GM18868 (cell line): ENCODE measurements around the gene APLF.
"Not testable (repeated sequence)": the region's sequence is repeated elsewhere in the genome, so short reads cannot be mapped to it uniquely, and the experiment has no call there.

Experiments used
- ATAC-seq: cut with Tn5 transposase; IDR thresholded peaks from one replicate; pipeline ENCODE4 v1.9.1; 2021; ENCODE audit warnings: mild to moderate bottlenecking, moderate library complexity; ENCODE audit not compliant: unreplicated experiment

Gene APLF

DNA sequence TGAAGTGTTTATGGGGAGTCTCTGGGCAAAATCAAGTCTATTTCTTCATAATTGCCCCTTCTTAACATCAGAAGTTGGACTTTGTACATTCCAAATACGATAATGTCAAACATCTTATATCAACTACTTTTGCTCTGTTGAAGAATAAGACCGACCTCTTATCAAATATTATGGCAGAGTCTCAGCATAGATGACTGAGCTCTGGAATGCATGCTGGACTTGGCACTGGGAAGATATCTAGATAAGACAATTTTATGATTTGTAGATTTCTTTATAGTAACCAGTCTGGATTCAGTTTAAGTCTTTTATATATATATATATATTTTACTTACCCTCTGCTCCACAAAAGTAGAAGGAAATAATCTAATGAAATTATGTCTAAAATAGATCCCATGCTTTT is 8.2 kb downstream of the APLF start:
- no peak for ATAC-seq

DNA sequence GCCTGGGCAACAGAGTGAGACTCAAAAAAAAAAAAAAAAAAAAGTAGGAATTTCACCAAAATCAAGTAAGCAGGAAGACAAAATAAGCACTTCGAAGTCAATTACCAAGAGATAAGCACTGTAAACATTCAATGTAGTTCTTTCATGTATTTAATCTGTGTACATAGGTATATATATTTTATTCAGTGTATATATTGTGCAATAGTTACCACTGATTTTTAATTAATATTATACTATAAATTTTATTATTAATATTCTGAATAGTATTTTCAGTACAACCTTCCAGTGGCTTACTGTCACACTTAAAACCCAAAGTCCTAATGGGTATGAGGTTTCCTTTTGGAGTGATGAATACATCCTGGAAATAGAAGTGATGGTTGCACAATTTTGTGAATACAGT is 9.1 kb downstream of the APLF start:
- ATAC-seq: no peak

DNA sequence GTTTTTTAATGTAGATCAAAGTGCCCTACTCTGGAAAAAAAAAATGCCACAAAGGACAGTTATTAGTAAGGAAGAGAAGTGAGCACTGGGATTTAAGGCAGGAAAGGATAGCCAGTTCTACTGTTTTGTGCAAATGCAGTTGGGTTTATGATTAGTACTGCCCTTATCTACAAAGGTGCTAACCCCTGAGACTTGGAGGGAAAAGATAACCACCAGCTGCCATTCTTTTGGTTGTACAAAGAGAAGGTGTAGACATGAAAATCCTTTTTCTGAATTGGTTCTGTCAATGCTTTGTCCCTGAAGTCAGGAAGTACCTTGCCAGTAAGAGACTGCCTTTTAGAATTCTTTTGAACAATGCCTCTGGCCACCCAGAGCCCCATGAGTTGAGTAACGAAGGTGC is 11.3 kb downstream of the APLF start:
- ATAC-seq: no peak

DNA sequence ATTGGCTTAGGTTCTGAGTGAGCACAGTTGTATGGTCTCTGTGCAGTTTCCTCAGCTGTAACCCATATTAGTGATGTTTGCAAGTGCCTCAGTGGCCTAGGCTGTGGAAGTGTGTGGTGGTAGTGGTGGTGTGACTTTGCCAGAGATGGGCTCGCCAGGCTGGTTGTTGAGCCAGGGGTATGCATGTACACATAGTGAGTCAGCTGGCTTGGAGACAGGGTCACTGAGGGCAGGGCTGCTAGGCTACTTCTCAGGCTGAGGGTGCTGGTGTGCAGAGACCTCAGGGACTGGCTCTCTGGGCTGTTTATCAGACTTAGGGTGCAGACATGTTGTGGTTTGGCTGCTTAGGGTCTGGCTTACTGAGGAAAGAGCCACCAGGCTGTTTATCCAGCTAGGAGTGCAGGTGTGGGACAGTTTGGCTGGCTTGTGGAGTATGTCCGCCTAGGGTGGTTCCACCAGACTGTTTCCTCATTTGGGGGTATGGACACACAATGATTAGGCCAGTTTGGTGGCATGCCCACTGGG is 15.0 kb downstream of the APLF start:
- no peak for ATAC-seq

DNA sequence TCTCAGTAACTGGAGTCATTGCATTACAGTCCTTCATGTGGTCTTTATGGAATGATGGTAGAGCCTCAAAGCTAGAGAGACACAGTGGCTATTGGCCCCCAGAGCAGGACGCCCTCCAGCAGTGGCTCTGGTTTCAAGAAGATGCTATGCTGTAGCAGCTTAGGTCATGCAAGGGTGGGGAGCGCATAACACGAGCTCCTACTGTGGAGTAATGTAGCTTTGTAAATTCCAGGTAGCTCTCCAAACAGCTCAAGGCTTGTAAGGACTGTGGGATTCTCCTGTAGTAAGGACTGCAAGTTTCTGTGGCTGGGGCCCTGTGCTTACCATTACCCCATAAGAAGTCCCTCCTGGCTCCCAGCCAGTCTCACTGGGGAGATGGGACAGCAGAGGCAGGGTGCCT is 15.6 kb downstream of the APLF start:
- no peak for ATAC-seq

DNA sequence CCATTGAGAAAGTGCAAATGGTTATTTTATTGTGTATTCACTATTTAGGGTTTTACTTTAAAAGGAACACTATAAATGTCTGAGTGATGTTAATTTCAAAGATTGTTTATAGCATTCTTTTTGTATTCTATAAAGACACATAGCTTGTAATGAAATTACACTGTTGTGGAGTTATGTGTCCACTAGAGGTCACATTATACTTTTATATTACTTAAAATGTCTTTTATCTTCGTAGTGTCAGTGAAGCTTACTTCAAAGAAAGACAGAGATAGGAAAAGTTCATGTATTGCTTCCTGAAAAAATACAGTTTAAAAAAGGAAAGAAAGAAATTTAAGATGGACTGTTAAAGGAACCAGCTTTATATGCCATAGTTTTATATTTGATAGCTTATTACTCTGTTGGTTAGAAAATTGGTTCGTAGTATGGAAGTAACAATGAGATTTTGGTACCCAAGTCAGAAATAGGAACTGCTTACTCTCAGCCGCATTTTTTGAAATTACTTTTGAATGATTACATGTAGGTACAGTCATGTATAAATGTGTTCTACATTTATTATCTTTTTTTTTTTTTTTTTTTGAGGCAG is 20.5 kb downstream of the APLF start:
- no peak for ATAC-seq

DNA sequence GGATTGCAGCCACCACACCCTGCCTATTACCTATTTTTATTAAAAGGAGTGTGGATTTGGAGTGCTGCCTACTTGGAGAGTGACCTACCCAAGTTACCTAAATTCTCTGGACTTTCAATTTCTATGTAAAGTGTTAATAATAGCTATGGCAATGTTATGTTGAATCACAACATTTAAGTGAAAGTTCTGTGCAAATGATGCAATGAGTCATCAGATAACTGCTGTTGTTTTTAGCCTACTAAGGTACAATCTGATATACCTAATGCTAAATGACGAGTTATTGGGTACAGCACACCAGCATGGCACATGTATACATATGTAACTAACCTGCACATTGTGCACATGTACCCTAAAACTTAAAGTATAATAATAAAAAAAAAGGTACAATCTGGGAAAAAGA is 21.2 kb downstream of the APLF start:
- ATAC-seq: peak; percentile 87

DNA sequence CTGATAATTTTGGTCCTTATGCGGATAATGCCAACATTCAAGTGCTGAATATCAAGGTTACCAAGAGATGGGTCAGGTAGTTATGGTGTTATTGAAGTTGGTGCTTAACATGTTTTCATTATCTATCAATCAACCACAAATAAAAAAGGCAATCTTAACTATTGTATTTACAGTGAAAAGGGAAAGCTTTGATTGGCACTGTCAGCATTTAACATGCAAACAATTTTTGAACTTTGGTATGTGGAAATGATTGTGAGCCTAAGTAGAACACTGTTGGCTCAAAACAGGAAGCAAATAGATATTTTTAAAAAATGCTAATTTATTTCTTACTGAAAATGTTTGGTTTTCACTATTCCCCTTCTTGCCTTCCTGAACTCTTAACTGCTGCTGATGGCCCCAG is 21.9 kb downstream of the APLF start:
- no peak for ATAC-seq

DNA sequence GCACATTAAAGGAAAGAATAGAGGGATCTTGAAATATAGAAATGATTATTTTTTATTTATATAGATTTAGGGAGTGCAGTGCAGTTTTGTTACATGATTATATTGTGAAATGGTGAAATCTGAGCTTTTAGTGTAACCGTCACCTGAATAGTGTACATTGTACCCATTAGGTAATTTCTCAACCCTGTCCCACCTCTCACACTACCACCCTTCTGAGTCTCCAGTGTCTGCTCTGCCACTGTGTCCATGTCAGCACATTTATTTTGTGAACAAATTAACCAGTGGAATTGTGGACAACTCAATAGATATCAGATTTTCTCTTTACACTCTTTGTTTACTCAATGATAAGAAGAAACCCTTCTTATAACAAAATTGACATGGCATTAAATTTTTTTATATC is 24.2 kb downstream of the APLF start:
- no peak for ATAC-seq

DNA sequence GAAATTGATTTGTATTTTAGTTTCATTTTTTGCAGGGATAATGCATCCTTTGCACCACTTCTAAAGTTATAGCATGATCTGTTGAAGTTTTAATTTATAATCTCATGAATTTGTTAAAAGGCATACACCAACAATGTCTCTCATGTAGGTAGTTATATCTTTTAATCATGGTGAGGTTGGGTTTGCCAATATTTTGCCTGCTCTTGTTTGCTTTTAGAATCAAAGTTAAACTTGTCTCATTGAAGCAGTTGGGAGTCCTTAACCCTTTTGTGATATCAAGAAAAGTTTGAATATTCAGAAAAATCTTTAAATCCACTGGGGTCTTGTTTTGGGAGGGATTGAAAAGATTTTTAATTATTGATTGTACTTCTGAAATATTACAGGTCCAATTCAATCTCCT is 31.7 kb downstream of the APLF start:
- ATAC-seq: no peak

DNA sequence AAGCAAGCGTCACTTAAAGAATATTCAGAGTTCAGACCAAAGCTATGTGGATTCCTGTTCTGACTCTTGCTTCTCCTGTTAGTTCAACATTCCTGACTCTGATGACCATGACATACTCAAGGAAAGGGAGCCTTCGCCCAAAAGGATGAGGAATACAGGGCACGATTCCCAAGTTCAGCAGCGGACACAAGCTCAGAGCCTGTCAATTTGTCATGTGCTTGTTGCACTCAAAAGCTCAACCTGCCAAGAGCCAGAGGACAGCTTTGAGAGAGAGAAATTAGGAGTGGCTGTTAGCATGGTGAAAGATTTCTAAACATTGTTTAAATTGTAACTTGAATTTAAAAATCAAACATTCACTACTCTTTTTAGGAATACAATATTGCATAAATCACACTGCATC is 33.3 kb downstream of the APLF start:
- no peak for ATAC-seq

DNA sequence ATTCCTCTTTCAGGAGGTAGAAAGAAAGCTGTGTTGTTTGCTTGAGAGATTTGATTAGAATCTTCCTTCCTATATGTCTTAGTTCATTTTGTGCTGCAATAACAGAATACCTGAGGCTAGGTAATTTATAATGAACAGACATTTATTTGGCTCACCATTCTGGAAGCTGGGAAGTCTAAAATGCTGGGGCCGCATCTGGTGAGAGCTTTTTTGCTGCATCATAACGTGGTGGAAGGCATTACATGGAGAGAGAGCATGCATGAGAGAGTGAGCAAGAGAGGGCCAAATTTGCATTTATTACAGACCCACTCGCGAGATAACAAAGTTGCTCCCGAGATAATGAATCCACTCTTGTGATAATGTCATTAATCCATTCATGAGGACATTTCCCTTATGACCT is 34.4 kb downstream of the APLF start:
- no peak for ATAC-seq

DNA sequence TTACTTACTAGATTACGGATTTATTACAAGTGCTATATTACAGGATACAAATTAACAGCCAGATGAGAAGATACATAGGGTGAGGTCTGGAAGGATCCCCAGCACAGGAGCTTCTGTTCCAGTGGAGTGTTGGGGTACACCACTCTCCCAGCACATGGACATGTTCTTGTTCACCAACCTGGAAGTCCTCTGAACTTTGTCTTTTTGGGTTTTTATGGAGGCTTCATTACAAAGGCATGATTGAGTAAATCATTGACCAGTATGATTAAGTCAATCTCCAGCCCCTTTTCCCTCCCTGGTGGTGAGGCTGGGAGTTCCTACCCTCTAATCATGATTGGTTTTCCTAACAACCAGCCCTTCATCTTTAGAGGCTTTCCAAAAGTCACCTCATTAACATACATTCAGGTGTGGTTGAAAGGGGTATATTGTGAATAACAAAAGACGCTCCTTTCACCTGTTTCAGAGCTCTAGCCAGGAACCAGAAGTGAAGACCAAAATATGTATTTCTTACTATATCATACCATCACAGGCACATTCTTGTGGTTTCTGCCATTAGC is 38.3 kb downstream of the APLF start:
- ATAC-seq: no peak

DNA sequence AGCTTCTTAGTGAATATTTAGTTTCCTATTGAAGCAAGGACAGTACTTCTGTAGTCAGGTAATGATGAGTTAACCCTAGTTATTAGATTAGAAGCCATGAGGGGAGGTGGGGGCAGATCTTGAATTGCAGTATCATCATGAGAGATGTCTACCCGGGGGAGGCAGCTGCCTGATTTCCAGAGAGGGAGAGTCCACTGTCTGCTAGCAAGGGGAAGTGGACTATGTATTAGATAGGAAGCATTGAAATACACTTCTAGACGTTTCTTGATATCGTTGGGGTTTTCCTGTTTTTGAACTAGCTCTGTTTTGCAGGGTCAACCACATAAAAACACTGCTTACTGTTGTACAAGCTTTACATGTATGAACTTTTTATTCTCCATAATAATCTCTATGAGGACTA is 38.8 kb downstream of the APLF start:
- ATAC-seq: no peak

DNA sequence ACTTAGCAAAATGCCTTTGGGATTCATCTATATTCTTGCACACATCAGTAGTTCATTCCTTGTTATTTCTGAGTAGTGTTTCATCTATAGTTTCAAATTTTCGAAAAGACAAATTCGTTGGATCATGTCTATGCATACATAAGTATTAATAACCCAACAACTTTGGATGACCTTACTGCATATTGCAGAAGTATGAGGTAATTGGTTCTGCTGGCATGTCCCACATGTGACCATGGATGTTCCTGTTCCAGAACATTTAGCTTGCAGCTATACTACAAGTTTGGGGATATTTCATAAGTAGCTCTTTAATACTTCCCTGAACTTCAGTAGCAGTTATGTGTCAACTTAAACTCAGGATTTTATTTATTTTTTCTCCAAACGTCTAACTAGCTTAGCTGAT is 44.9 kb downstream of the APLF start:
- no peak for ATAC-seq

DNA sequence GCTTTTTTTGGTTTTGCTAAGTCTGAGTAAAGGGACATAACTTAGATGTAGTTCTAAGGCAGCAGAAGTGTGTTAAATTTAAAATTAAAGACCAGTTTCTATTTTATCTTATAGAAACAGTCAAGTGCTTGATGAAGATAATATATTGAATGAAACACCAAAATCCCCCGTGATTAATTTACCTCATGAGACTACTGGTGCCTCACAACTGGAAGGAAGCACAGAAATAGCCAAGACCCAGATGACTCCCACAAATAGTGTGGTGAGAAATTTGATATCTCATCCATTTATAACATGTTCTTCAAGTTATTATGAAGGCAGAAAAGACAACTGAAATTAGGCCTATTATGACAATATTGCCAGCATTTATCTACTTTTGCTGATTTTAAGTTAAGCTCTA is 45.6 kb downstream of the APLF start:
- ATAC-seq: no peak

DNA sequence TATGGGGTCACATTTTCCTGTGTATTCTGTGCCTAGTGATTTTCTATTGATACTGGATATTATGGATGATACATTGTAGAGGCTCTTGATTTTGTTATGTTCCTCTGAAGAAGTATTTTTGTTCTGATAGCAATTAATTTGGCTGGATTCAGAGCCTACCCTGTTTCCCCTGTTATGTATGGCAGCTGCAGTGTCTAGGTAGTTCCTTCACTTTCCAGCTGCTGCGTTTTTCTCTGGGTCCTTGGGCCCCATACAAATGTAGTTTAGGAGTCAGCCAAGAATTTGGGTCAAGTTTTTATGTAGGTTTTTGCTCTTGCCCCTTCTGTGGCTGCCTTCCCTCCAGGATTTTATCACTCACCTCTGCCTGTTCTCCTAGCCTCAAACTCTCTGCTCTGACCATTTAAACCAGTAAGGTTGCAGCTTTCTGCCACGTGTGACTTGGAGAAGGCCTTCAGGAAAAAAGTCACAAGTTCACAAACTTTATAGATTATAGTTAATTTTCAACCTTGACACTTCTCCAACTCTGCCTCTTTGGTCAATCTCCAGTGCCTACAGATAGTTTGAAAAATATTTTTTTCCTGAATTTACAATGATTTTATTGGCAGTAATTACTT is 47.0 kb downstream of the APLF start:
- ATAC-seq: no peak

DNA sequence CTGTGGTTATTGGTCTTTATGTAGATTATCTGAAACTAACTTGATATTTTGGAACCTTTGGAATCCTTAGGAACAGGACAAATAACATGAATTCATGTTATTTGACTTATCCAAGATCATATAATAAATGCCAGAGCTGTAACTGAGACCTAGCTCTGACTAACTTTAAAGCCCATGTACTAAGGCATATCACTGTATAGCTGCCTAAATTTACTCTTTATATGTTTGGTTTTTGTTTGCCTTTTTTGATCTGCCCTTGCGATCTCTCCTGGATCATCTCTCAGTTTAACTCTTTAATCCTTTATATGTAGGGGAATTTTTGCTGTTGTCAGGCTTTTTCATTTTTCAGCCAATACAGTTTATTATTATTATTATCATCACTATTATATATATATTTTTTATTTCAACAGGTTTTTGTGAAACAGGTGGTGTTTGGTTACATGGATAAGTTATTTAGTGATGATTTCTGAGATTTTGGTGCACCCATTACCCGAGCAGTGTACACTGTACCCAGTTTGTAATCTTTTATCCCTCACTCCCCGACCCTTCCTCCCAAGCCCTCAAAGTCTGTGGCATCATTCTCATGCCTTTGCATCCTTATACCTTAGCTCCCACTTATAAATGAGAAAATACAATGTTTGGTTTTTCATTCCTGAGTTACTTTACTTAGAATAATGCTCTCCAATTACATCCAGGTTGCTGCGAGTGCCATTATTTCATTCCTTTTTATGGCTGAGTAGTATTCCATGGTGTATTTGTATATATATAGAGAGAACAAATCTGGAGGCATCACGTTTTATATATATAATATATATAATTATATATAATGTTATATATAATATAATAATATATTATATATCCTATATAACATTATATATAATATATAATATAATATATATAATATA is 48.9 kb downstream of the APLF start:
- ATAC-seq: no peak

DNA sequence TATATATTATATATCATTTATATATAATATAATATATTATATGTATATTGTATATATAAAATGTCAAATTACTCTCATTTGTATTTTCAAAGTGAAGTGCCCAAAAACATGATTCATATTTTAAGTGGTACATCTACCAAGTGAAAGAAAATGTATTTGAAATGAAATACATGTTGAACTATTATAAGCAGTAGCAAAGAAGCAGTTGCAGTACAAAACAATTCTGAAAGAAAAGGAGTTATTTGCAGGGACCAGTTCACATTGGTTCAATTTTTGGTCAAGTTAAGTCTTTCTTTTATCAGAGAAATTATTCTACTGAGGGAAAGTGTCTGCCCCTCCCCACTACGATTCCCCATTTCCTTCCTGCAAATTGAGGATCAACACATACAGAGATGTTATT is 51.9 kb downstream of the APLF start:
- ATAC-seq: no peak

DNA sequence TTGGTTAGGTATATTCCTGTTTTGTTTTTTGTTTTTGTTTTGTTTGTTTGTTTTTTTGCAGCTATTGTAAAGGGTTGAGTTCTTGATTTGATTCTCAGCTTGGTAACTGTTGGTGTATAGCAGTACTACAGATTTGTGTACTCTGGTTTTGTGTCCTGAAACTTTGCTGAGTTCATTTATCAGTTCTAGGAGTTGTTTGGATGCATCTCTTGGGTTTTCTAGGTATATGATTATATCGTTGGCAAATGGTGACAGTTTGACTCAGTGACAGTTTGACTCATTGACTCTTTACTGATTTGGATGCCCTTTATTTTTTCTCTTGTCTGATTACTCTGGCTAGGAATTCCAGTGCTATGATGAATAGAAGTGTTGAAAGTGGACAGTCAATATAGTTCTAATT is 53.7 kb downstream of the APLF start:
- ATAC-seq: no peak

DNA sequence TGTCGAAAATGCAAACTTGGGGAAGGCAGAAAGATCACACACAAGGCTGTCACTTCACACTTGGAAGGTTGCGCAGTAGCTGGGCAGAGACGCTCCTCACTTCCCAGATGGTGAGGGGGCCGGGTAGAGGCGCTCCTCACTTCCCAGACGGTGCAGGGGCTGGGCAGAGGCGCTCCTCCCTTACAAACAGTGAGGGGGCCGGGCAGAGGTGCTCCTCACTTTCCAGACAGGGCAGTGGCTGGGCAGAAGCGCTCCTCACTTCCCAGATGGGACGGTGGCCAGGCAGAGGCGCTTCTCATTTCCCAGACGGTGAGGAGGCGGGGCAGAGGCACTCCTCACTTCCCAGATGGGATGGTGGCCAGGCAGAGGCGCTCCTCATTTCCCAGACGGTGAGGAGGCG is 59.6 kb downstream of the APLF start:
- ATAC-seq: not testable (repeated sequence)
